Pancreas (tissue), 10 donors: ENCODE data around the gene CKLF. TPM values are rescaled to one million over a fixed set of nuclear protein-coding genes. Genes with fewer than 3 reads are reported as not detected.

Experiments
- ATAC-seq, 4 donors: fragments of 200-7000 bp; cut with Tn5 transposase; one replicate each; pipeline versions ENCODE4 v1.8.0 to v1.9.1; 2020; ENCODE audit warnings: mild to moderate bottlenecking in 4 of 4, moderate library complexity in 4 of 4
- DNase-seq, 6 donors: peaks; one replicate each; pipeline ENCODE4 v3.0.0-alpha.2; 2020
- FAIRE-seq: peaks from 2 replicates; lab custom pipeline; 2012; peaks lifted over from hg19 to GRCh38; lab: Jason Lieb, UNC
- H3K27ac ChIP-seq, 4 donors: fragments of 200-600 bp; sonication (generic); 1 replicate in 3 of 4; 2 replicates in 1 of 4; pipeline versions ENCODE4 v1.5.0 to v1.8.0; 2020
- H3K27me3 ChIP-seq, 4 donors: fragments of 200-600 bp; one replicate each; pipeline ENCODE4 v1.8.0; 2021
- H3K36me3 ChIP-seq, 3 donors: fragments of 200-600 bp; sonication (generic) in 1 of 3; one replicate each; pipeline versions ENCODE4 v1.5.0 to v1.8.0; 2020 to 2021
- H3K4me1 ChIP-seq, 3 donors: fragments of 200-600 bp; one replicate each; pipeline ENCODE4 v1.8.0; 2021
- H3K4me3 ChIP-seq, 4 donors: fragments of 200-600 bp; sonication (generic) in 2 of 4; one replicate each; pipeline versions ENCODE4 v1.5.0 to v1.8.0; 2020 to 2021
- H3K9me3 ChIP-seq, 4 donors: fragments of 200-600 bp; one replicate each; pipeline ENCODE4 v1.8.0; 2021
- whole genome bisulfite sequencing, 2 donors: extraction: QIAGEN DNeasy Blood & Tissue Kit; methylation state at CpG; one replicate each; pipeline ENCODE4 v1.1.7; 2013; 5-methylcytosine and 5-hydroxymethylcytosine counted together
- intact Hi-C, 3 donors: fragments of 100-400 bp; cut with DNase I; formaldehyde crosslinking; loops; one replicate each; pipeline versions ENCODE4 v1.11.1 to v1.14.2; 2022
- polyA plus RNA-seq, 2 donors: library from polyadenylated mRNA; stranded (reverse); fragments of 200-250 nt; gene quantifications; one replicate each; pipeline ENCODE4 v1.2.3, GENCODE V29; 2013
- total RNA-seq, 6 donors: library from RNA; stranded (reverse); fragmentation: NEBNext Ultra II Directional in 4 of 6; extraction: Animal tissue kit (Norgen Biotek cat#: 25700) in 4 of 6; gene quantifications; one replicate each; pipeline versions ENCODE4 v1.2.1 to v1.2.4, GENCODE V29; 2021 to 2023
- TF ChIP-seq, protein P1 (sequence below), 4 donors: fragments of 200-600 bp; sonication (generic) in 3 of 4; IDR thresholded peaks; one replicate each; pipeline versions ENCODE4 v1.5.0 to v1.8.0; 2021; ENCODE audit warnings: antibody characterized with exemption in 4 of 4
- donor health status: healthy with polysubstance abuse.
- donor health status: DM: no; HTN: no; CAD: no; lungs with moderate emphysema.
- donor health status: DM: no; HTN: no; CAD: no.
- donor health status: control.
- donor health status: control.
- donor health status: Bipolar disorder and iron deficiency.
- donor health status: DM: yes; HTN: yes; CAD: no.
- donor health status: DM: no; HTN: no; CAD: no.
- donor health status: DM: no; HTN: no; CAD: no.
- donor health status: DM: yes; HTN: yes; CAD: no.

CKLF gene
- total and polyA plus RNA-seq, 8 donors: 5.9 to 26.1 (median 11.0) TPM

DNA sequence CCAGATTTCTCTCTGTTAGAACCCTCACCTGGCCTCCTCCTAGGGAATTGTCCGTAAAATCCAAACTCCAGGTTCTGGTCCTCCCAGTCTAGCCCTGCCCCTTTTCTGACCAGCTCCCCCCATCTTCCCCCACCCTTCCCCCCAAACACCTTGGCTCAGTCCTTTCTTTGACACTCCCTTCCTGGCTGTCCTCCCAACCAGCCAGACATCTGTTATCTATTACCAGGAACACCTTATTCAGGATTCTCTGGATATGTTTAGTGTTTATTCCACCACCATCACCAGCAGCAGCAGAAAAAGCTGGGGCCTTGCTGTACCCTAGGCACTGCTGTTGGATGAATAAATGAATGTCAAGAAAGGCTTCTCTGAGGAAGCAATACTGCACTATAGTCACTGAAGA, 48.1 kb downstream of the CKLF start:
- no peaks in the 10 kb centered on the region for H3K9me3 ChIP-seq
- no peak overlapping the region for H3K27ac ChIP-seq
- TF ChIP-seq, protein P1, sequence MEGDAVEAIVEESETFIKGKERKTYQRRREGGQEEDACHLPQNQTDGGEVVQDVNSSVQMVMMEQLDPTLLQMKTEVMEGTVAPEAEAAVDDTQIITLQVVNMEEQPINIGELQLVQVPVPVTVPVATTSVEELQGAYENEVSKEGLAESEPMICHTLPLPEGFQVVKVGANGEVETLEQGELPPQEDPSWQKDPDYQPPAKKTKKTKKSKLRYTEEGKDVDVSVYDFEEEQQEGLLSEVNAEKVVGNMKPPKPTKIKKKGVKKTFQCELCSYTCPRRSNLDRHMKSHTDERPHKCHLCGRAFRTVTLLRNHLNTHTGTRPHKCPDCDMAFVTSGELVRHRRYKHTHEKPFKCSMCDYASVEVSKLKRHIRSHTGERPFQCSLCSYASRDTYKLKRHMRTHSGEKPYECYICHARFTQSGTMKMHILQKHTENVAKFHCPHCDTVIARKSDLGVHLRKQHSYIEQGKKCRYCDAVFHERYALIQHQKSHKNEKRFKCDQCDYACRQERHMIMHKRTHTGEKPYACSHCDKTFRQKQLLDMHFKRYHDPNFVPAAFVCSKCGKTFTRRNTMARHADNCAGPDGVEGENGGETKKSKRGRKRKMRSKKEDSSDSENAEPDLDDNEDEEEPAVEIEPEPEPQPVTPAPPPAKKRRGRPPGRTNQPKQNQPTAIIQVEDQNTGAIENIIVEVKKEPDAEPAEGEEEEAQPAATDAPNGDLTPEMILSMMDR (IDR thresholded peaks at IDR 0.05): no peak
- no peaks in the 10 kb centered on the region for H3K4me1 ChIP-seq
- intact Hi-C loops: no loop called here
- DNase-seq (no peak), ATAC-seq (no peak), FAIRE-seq (no peak)
- no peaks in the 10 kb centered on the region for H3K27me3 ChIP-seq
- WGBS, 2 donors: 95 to 98% methylated on average over 1 of the region's 1 CpG
- H3K36me3 ChIP-seq: no peaks in the 10 kb centered on the region
- no peak overlapping the region for H3K4me3 ChIP-seq

DNA sequence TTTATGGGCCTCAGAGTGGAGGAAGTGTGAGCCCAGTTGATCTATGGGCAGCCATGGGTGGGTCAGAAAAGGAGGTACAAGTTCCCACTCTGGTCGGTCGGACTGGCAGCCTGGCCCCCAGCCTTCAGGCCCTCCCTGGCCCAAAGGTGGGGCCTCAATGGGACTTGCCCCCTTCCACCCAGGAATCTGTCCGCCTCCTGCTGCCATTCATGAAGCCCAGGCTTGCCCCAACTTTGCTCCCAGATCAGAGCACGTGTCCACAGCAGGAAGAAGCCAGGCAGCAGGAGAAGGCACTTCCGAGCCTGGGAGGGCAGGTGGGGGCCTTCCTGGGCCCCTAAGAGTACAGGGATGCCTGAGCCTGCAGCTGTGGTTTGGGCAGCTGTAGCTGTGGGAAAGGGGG, 49.1 kb downstream of the CKLF start:
- H3K9me3 ChIP-seq: no peaks in the 10 kb centered on the region
- WGBS, 2 donors: 95 to 97% methylated on average over 5 of the region's 5 CpGs
- TF ChIP-seq, protein P1 (IDR thresholded peaks at IDR 0.05): no peak
- H3K27ac ChIP-seq: no peak overlapping the region
- FAIRE-seq (no peak), ATAC-seq (no peak), DNase-seq (no peak)
- no peaks in the 10 kb centered on the region for H3K4me1 ChIP-seq
- H3K4me3 ChIP-seq: no peak overlapping the region
- H3K27me3 ChIP-seq: no peaks in the 10 kb centered on the region
- intact Hi-C loops: no loop called here
- H3K36me3 ChIP-seq: no peaks in the 10 kb centered on the region

DNA sequence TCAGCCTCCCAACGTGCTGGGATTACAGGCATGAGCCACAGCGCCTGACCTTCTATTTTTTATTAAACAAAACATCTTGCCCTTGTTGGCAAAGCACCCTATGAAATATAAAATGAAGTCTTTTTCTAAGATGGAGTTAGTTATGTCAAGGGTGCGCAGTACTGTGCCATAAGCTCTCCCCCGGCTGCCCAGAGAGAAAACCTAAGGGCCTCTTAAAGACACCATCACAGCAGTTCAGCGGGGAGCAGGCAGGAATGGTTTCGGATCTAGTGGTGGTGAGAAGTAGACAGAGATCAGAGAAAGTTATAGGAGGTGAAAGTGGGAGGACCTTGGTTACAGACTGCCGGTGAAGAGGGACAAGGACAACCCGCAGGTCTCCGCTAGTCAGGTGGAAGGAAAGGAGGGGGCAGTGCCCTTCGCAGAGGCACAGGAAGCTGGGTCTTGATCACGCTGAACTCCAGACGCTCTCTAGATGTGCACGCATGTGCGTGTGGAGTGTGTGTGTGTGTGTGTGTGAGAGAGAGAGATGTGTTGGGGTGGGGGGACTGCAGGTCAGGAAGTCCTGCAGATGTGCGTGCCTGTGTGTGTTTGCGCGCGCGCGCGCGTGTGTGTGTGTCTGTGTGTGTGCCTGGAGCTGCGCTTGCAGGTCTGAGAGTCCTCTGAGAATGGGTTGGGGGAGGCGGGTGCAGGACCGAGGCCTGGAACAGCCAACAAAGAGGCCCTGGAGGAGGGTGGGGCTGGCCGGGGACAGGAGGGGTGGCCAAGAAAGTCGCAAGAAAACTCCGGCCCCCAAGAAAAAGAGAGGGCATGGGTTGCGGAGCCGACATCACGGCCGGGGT, 51.4 kb downstream of the CKLF start:
- FAIRE-seq (no peak), DNase-seq (peak in 4 of 6 donors; percentile 17 to 69 (median 30)), ATAC-seq (peak in 3 of 4 donors; percentile 5 to 24 (median 16))
- Histone ChIP-seq H3K4me3 (peak overlapping the region; percentile 38 to 70 (median 44)), H3K27me3 (no peaks in the 10 kb centered on the region), H3K27ac (peak overlapping the region in 1 of 4 donors; percentile 66), H3K4me1 (no peaks in the 10 kb centered on the region), H3K36me3 (no peaks in the 10 kb centered on the region), H3K9me3 (no peaks in the 10 kb centered on the region)
- intact Hi-C loops: no loop called here
- 29 to 54% methylated on average over 32 of the region's 32 CpGs for WGBS, 2 donors
- TF ChIP-seq, protein P1 (IDR thresholded peaks at IDR 0.05): no peak

DNA sequence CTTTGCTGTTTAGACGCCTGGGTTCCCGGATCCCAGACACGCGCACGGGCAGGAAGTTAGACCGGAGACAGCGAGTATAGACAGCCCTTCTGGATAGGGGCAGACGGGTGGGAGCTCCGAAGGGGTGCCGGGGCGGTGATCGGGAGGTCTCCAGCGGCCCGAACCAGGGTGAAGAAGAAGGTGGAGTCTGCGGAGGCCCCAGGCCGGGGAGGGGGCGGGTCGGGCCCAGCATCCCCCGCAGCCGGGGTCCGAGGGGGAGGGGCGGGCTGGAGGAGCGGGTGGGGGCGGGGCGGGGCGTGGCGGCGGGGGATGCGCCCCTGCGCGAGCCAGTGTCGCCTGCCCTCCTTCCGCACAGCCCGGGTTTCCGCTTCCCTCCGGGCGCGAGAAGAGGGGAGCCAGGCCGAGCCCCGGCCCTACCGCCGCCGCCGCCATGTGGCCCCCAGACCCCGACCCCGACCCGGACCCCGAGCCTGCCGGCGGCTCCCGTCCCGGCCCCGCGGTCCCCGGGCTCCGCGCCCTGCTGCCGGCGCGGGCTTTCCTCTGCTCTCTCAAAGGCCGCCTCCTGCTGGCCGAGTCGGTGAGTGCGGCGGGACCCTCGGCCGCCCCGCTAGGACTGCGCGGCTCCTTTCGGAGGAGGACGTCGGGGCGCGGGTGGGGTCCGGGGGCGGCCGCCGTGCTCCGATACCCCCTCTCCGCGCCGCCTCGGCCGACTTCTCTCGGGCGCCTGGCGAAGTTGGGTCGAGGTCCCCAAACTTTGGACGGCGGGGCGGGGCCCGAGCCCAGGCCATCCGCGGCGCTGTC, 52.2 kb downstream of the CKLF start, which contains the start of gene CMTM3:
TSS of gene CMTM3 (plus strand) at position 329 of the 801 bp plus-strand sequence. CDS start at position 431, 102 bp downstream.
- DNase-seq: peak in 5 of 6 donors; percentile 39 to 84 (median 53)
- peak within 1 kb of the TSS in 3 of 4 donors; percentile 42 to 66 (median 55) for H3K27ac ChIP-seq
- no peaks in the 10 kb centered on the region for H3K9me3 ChIP-seq
- intact Hi-C loops: loop anchor here in 1 of 3 donors (5.0 kb wide), 1 partner anchor 202 kb away; no protein-coding TSS in a partner anchor
- 2 to 3% methylated on average over 40 to 92 of the region's 96 CpGs for WGBS, 2 donors
- no peaks in the 10 kb centered on the region for H3K27me3 ChIP-seq
- no peaks in the 10 kb centered on the region for H3K4me1 ChIP-seq
- peak; percentile 59 to 73 (median 66) for ATAC-seq
- no peak for FAIRE-seq
- TF ChIP-seq, protein P1 (IDR thresholded peaks at IDR 0.05): peak in 3 of 4 donors; percentile 57 to 59 (median 57)
- peak within 1 kb of the TSS; percentile 38 to 70 (median 44) for H3K4me3 ChIP-seq
- no peaks in the 10 kb centered on the region for H3K36me3 ChIP-seq
